ENCODE measurements around the gene ZFHX3.

DNA sequence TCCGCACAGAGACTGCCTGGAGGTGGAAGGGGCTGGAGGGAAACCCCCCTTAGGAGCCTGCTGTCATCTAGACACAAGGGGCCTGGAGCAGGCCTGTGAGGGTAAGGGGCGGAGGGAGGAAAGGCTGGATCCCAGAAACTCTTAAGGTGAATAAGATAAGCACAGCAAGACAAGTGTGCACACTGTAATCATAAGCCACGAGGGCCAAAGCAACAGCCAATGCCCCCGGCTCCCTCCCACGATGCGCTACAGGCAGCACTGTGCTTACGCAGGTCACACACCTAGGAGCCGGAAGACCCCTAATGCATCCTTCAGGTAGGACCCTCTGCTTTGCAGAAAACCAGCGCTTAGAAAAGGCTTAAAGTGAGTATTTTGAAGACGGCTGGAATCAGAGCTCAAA lies 24.6 kb downstream of the ZFHX3 start:
- TF ChIP-seq EZH2phosphoT487 (IDR thresholded peaks at IDR 0.05; ENCODE audit: insufficient read depth, low read depth) (no peak), EZH2 (IDR thresholded peaks at IDR 0.05; ENCODE audit: insufficient read depth, poor library complexity, severe bottlenecking) (no peak)

Data from GM23248 (cell line).